AG08396 (cell line): ENCODE data around the gene POGZ.

Experiments used
- DNase-seq: peaks from one replicate; pipeline ENCODE4 v3.0.0; 2012; ENCODE audit warnings: low spot score, mixed read lengths

The POGZ gene

DNA sequence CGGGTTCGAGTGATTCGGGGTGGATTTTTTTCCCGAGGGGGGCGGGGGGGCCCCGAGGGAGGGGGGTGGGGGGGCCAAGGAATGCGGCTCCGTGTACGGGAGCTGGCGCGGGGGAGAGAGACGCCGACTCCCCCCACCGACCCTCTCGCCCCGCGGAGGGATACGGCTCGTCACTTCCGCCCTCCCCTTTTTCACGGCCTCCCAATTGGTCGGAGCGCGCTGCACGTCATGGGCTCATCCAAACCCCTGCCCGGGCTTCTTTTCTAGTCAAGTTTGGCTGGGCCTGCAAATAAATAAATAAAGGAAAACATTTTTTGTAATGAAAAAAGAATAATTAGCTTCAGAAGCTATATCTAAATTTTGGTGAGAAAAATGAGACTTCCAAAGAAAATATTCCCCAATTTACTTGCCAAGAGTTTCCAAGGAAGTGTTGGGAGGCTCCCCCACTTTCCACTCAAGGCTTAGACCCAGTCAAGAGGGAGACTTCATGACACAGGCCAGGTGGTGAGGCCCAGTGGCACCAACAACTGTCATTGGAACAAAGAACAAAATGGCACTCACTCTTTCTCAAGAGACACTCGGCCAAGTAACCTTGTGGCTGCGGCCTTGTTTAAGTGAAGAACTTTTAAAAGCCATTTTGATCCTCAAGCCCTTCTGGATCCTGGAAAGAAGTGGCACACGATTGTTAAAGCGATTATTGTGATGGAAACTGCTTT lies at the start of gene POGZ:
TSS of gene POGZ (minus strand) at position 164 of the 716 bp plus-strand sequence. CDS start 17,290 bp downstream, outside the sequence.
- peak; percentile 97 for DNase-seq

DNA sequence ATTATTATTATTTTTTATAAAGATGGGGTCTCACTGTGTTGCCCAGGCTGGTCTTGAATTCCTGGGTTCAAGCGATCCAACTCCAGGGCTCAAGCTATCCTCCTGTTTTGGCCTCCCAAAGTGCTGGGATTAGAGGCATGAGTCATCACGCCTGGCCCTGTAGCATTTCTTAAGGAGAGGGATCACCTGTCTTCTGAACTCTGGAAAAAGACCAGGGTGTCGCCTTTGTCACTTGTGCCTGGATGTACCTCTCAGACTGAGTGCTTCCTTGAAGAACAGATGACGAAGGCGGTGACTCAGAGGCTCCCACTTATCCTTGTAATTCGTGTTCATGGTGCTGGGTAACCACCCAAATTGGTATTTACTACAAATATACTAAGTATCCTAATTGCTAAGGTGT lies 49.5 kb upstream of the POGZ start:
- DNase-seq: no peak

DNA sequence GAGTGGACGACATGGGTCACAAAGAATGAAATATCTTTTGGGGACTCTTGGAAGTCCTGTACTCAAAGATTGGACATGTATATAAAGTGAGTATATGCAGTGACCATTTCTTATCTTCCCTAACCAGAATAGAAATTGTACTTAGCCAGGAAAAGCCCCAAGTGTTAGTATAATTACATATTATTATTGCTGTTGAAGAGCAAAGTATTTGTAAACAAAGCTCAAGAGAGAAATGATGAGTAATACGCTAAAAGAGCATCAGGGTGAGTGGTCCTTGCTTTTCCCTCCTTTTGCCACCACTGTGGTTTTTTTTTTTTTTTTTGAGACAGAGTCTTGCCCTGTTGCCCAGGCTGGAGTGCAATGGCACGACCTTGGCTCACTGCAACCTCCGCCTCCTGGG lies 45.5 kb upstream of the POGZ start:
- DNase-seq: no peak

GRCh38 chr1:151504252-151504651 lies 45.0 kb upstream of the POGZ start:
- no peak for DNase-seq

DNA sequence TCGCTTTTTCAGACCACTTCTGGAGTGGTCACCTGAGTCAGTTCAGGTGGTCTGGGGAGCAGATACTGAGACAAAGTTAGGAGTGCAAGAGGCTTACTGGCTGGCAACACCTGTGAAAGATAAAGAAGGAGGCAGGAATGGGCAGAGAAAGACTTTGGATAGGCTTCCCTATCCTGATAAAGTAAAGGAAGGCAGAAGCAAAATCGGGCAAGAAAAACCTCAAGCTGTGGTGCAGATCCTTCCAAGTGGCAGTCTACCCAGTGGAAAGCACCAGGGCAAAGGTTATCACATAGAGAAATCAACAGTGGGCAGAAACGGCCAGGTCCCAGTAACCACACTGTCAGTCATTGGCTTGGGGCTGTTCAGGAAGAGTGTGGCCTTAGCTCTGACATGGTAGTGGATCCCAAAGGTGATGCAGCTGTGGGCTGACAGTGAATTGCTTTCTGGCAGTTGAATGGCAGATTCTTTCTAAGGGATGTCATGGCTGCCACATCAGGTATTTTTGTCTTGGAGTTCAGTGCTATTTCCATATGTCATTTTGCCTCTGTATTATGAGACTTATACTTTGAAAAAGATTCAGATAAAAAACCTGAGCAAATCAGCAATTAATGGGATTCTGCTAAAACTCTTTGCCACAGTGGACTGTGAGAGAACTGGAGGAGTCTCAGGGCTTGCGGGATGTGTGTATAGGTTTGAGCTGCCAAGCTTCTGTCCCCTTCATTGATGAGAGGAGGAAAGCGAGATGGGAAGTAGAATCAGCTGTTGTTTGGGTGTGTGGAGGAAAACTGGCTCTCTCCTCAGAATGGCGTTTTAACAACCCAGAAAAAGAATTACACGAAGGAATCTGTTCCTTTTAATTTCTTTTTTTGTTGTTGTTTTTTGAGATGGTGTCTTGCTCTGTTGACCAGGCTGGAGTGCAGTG lies 43.8 kb upstream of the POGZ start:
- no peak for DNase-seq

- no peak for DNase-seq
Measured at GRCh38 chr1:151502035-151502700, 42.9 kb upstream of the POGZ start.

DNA sequence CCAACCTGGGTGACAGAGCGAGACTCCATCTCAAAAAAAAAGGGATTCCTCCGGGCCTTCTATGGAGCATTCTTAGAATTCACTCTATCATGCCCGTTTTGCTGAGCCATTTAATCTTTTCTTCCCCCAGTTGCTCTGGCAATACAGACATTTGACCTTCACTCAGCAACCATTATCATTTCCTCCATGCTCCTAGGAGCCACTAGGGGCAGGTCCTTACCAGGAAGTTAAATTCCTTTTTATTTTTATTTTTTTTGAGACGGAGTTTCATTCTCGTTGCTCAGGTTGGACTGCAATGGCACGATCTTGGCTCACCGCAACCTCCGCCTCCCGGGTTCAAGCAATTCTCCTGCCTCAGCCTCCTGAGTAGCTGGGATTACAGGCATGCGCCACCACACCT lies 42.2 kb upstream of the POGZ start:
- DNase-seq: no peak

GRCh38 chr1:151499930-151500329 lies 40.6 kb upstream of the POGZ start:
- no peak for DNase-seq

DNA sequence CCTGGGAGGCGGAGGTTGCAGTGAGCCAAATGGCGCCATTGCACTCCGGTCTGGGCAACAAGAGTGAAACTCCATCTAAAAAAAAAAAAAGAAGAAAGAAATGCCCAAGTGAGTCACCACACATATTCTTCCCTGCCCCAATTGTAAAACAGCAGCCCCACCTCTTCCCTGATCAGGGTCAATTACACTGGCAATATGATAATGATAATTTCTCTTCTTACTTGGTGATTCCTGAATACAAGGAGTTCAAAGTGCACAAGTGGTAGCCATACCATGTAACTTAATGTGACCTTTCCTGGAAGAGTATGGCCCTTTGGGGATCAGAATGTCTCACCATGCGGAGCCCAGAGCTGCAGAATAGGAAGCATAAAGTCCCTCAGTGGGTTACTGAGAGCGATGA lies 40.1 kb upstream of the POGZ start:
- no peak for DNase-seq

DNA sequence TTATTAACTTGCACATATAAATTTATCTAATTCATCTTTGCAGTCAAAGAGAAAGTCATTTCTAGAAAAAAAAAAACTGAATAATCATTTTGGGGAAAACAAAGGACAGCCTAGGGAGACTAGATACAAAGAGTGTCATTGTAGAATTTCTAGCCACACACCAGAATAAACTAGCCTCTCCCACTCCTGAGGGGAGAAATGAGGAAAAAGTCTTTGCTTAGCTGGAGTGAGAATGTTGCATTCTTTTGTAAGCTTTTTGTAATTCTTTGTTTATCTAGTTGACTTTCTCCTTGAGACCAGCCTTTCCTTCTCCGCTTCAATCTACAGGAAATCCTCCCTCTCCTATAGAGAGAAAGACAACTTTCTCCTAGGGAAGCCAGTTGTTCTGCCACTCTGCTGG lies 36.0 kb upstream of the POGZ start:
- no peak for DNase-seq

- DNase-seq: peak; percentile 48
Measured at GRCh38 chr1:151494741-151495281, 35.5 kb upstream of the POGZ start.

DNA sequence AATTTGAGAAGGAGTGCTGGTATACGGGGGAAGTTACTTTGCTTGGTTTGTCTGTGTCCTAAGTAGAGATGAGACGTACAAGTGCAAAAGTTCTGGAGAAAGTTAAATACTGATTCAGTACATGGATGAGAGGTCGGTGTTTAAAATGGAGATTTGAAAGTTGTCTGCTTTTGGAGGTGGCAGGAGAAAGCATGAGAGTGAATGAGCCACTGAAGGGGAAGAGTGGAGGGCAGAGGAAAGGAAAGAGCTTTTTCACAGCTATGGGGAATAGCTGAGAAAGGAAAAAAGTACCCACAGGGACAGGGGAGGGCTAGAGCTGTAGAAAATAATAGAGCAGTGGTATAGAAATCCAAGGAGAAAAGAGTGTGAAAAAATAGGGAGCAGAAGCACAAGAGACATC lies 33.7 kb upstream of the POGZ start:
- DNase-seq: no peak

GRCh38 chr1:151492120-151492519 lies 32.8 kb upstream of the POGZ start:
- no peak for DNase-seq

DNA sequence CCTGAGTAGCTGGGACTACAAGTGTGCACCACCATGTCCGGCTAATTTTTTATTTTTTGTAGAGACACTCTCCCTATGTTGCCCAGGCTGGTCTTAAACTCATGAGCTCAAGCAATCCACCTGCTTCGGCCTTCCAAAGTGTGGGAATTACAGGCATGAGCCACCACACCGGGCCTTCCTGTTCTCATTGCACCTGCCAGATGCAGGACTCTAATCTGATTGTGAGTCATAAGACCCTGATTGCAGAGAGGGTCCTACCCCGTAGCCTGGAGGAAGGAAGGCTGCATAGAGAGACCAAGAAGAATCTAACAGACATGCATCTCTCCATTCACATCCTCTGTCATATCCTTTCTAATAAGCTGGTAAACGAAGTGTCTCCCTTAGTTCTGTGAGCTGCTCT lies 32.3 kb upstream of the POGZ start:
- no peak for DNase-seq

- no peak for DNase-seq
Measured at GRCh38 chr1:151486557-151486956, 27.3 kb upstream of the POGZ start.

GRCh38 chr1:151485685-151486255 lies 26.5 kb upstream of the POGZ start:
- no peak for DNase-seq

- no peak for DNase-seq
Measured at GRCh38 chr1:151482017-151482416, 22.7 kb upstream of the POGZ start.

DNA sequence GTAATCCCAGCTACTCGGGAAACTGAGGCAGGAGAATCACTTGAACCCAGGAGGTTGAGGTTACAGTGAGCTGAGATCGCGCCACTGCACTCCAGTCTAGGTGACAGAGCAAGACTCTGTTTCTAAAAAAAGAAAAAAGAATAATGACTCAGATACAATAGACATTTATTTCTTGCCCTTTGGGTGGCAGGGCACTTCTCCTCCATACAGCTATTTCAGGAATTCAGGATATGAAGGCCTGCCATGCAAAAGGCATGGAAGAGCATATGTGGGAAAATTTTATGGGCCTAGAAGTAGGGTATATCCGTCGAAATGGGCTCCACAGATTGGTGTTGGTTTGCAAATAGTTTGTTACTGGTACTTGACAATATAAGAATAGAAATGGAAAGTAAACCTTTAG lies 20.2 kb upstream of the POGZ start:
- no peak for DNase-seq

- no peak for DNase-seq
Measured at GRCh38 chr1:151478923-151479322, 19.6 kb upstream of the POGZ start.

DNA sequence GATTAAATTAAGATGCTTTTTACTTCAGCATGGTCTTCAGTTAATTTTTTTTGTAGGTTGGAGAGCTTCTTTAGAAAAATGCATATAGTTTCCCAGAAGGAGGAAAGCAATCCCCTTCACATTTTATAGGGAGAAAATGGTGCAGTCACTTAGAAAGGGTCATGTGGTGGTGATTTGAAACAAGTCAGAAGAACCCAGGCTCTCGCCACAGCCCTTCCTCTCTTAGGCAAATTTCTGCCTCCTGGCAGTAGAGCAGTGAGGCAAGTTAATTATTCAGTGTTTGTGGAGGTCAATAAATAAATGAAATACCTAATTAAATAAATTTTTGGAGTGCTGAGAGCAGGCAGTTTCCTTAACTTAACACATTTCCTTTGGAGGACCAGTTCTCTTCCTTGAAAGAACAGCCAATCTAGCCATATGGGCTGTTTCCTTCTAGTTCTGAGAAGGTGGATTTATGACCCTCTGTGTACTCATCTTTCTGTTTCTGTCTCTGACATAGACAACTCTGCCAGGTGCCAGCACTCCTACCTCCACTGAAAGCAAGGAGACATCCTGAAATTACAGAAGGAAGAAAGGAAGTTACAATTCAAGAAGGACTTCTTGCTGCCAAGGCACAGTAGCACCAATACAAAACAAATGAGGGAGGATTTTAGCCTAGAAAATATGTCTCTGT lies 19.0 kb upstream of the POGZ start:
- no peak for DNase-seq

DNA sequence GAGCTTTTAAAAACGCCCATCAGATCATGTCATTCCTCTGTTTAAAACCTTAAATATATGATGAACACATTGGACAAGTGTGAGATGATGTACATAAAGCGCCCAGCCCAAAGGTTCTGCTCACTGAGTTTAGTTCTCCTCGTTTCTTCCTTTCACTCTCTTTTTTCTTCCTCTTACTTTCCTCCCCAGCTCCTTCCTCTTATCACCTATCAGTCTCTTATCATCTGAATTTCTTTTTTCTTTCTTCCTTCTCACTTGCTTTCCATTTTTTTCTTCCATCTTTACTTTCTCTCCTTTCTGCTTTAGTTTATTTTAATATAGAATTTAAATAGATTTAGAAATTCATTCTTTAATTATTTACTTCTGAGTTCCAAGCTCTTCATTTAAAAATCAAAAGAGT lies 17.8 kb upstream of the POGZ start:
- no peak for DNase-seq

GRCh38 chr1:151476083-151476482 lies 16.8 kb upstream of the POGZ start:
- no peak for DNase-seq
